Neutrophil (primary cell): Measurements from ENCODE around the gene ERCC6L2.

Source experiments
- H3K27ac ChIP-seq: fragments of 200-600 bp; sonication (generic); 2 replicates; pipeline ENCODE4 v1.5.1; 2016; ENCODE audit warnings: mild to moderate bottlenecking, moderate library complexity
- H3K27me3 ChIP-seq: fragments of 200-600 bp; sonication (generic); 2 replicates; pipeline ENCODE4 v1.6.0; 2016; ENCODE audit warnings: mild to moderate bottlenecking
- H3K36me3 ChIP-seq: fragments of 200-600 bp; sonication (generic); 2 replicates; pipeline ENCODE4 v1.5.1; 2017
- H3K4me1 ChIP-seq, 2 experiments: fragments of 200-600 bp in 1 of 2; sonication (generic) in 1 of 2; 1 replicate in 1 of 2; 2 replicates in 1 of 2; pipeline versions ENCODE4 v1.5.1 to v1.6.1; 2013 to 2016; ENCODE audit warnings: low read depth in 1 of 2, low read length in 1 of 2, mild to moderate bottlenecking in 1 of 2, moderate library complexity in 1 of 2; ENCODE audit not compliant: control insufficient read depth in 1 of 2, insufficient read depth in 1 of 2
- H3K4me3 ChIP-seq, 2 experiments: fragments of 200-600 bp in 1 of 2; sonication (generic) in 1 of 2; 1 replicate in 1 of 2; 2 replicates in 1 of 2; pipeline ENCODE4 v1.5.1; 2013 to 2016; ENCODE audit warnings: low read depth in 1 of 2, low read length in 1 of 2, mild to moderate bottlenecking in 1 of 2, moderate library complexity in 1 of 2
- H3K9me3 ChIP-seq: fragments of 200-600 bp; sonication (generic); 2 replicates; pipeline ENCODE4 v1.5.1; 2016
- TF ChIP-seq, protein P1 (sequence below): fragments of 200-600 bp; sonication (generic); IDR thresholded peaks from 2 replicates; pipeline ENCODE4 v1.5.1; 2016; ENCODE audit warnings: antibody characterized with exemption

ERCC6L2 gene

DNA sequence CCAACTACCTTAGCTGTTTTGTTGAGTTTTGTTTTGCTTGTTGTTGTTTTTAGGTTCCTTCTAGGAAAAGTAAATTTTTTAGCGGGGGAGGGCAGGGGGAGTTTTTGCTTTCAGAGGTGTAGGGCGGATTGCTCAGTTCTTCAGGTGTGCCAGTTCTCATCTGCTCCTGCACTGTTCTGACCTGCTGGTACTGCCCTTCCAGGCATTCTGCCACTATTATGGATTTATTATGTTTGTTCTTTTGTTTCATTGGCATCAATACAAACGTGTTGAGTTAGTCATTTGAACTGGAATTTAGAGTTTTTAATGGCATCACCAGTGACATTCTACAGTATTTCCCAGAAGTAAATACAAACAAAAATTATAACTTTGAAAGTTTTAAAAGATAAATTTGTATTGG, 26.0 kb downstream of the ERCC6L2 start:
- no peaks in the 10 kb centered on the region for H3K9me3 ChIP-seq
- H3K27ac ChIP-seq: no peak overlapping the region
- no peaks in the 10 kb centered on the region for H3K4me1 ChIP-seq
- H3K4me3 ChIP-seq: no peak overlapping the region
- no peaks in the 10 kb centered on the region for H3K27me3 ChIP-seq
- TF ChIP-seq, protein P1, sequence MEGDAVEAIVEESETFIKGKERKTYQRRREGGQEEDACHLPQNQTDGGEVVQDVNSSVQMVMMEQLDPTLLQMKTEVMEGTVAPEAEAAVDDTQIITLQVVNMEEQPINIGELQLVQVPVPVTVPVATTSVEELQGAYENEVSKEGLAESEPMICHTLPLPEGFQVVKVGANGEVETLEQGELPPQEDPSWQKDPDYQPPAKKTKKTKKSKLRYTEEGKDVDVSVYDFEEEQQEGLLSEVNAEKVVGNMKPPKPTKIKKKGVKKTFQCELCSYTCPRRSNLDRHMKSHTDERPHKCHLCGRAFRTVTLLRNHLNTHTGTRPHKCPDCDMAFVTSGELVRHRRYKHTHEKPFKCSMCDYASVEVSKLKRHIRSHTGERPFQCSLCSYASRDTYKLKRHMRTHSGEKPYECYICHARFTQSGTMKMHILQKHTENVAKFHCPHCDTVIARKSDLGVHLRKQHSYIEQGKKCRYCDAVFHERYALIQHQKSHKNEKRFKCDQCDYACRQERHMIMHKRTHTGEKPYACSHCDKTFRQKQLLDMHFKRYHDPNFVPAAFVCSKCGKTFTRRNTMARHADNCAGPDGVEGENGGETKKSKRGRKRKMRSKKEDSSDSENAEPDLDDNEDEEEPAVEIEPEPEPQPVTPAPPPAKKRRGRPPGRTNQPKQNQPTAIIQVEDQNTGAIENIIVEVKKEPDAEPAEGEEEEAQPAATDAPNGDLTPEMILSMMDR: no peak
- no peaks in the 10 kb centered on the region for H3K36me3 ChIP-seq

DNA sequence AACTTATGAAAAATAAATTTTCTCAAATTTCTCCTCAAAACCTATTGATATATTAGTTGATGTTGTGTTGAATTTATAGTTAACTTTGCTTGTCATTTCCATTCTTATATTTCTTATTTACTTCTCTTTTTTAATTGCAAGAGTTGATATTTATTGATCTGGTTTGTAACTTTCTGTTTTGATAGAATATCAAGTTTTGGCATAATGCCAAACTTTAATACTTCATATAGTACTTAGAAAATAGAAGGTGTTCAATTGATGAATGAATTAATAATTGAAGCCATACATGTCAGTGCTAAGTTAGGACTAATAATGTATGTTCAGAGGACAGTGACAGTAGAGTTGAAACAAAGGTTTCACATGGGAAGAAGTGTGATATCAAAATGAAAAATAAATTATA, 27.9 kb downstream of the ERCC6L2 start:
- Histone ChIP-seq H3K27me3 (no peaks in the 10 kb centered on the region), H3K4me1 (no peaks in the 10 kb centered on the region), H3K36me3 (no peaks in the 10 kb centered on the region), H3K9me3 (no peaks in the 10 kb centered on the region), H3K4me3 (no peak overlapping the region), H3K27ac (no peak overlapping the region)
- TF ChIP-seq, protein P1: no peak

DNA sequence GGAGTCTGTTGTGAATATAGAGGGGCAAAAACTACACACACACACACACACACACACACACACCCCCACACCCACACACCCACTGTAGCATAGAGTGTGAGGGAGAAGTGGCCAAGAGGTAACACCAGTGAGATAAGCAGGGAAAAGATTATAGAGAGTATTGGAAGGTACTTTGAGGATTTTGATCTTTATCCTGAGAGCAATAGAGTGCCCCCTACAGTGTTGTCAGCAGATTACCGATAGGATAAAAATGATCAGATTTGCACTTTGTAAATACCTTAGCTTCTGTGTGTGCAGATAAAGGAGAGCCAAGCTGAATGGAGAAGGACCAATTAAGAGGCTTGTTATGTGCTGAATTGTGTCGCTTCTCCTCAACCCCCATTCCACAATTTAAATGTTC, 32.3 kb downstream of the ERCC6L2 start:
- TF ChIP-seq, protein P1: no peak
- Histone ChIP-seq H3K36me3 (no peaks in the 10 kb centered on the region), H3K27me3 (no peaks in the 10 kb centered on the region), H3K9me3 (no peaks in the 10 kb centered on the region), H3K4me3 (no peak overlapping the region), H3K4me1 (no peaks in the 10 kb centered on the region), H3K27ac (no peak overlapping the region)

DNA sequence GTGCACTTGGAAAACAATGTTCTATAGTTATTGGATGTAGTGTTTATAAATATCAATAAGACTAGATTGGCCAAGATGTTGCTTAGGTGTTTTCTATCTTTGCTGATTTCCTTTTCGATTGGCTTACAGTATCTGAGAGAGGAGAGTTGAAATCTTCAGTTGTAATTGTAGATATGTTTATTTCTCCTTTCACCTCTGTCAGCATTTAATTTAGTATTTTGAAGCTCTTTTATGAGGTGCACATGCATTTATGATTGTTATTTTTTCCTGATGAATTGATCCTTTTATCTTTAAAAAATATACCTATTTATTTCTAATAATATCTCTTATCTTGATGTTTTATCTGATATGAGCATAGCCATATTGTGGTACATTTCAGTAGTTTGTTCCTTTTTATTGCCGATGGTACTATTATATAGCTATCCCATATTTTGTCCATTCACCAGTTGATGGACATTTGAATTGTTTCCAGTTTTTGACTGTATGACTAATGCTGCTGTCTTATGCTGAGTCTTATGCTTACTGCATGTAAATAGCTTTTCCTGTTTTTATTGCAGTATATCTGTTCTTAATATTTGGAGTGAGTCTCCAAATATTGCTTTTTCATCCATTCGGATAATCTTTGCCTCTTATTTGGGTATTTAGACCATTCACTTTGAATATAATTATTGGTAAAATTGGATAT, 34.7 kb downstream of the ERCC6L2 start:
- Histone ChIP-seq H3K36me3 (no peaks in the 10 kb centered on the region), H3K9me3 (no peaks in the 10 kb centered on the region), H3K4me3 (no peak overlapping the region), H3K27me3 (no peaks in the 10 kb centered on the region), H3K27ac (no peak overlapping the region), H3K4me1 (no peaks in the 10 kb centered on the region)
- TF ChIP-seq, protein P1: no peak

DNA sequence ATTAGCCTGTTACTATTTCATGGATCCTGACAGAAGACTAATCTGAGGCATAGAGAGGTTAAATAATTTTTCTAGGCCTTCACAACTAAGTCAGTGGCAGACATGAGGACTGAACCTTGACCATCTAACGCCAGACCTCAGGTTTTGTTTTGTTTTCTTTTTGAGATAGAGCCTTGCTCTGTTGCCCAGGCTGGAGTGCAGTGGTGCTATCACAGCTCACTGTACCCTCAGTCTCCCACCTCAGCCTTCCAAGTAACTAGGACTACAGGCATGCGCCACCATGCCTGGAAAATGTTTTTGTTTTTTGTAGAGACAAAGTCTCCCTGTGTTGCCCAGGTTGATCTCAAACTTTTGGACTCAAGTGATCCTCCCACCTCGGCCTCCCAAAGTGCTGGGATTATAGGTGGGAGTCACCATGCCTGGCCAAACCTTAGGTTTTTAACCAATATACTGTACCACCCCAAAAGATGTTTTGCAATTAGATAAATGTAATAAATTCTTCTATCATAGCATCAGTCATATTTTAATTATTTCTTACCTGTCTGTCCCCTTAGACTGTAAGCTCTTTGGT, 35.4 kb downstream of the ERCC6L2 start:
- Histone ChIP-seq H3K9me3 (no peaks in the 10 kb centered on the region), H3K27me3 (no peaks in the 10 kb centered on the region), H3K4me3 (no peak overlapping the region), H3K36me3 (peaks cover 3% of the 10 kb centered on the region), H3K4me1 (no peaks in the 10 kb centered on the region), H3K27ac (no peak overlapping the region)
- TF ChIP-seq, protein P1: no peak
